Hepatocyte (in vitro differentiated cells): Measurements from ENCODE around the gene MRPS12. TPM values are rescaled to one million over a fixed set of nuclear protein-coding genes. Genes with fewer than 3 reads are reported as not detected.
"Not testable (repeated sequence)": the region's sequence is repeated elsewhere in the genome, so short reads cannot be mapped to it uniquely, and the experiment has no call there.

Experiments
- DNase-seq: peaks from one replicate; pipeline ENCODE4 v3.0.0-alpha.2; 2016; ENCODE audit warnings: low spot score
- H2AFZ ChIP-seq: fragments of 200-600 bp; sonication (generic); 2 replicates; pipeline ENCODE4 v1.6.0; 2016; ENCODE audit warnings: antibody characterized with exemption, mild to moderate bottlenecking
- H3K27ac ChIP-seq: fragments of 200-600 bp; sonication (generic); 2 replicates; pipeline ENCODE4 v1.5.1; 2016; ENCODE audit warnings: mild to moderate bottlenecking
- H3K27me3 ChIP-seq: fragments of 200-600 bp; sonication (generic); 2 replicates; pipeline ENCODE4 v1.6.1; 2016
- H3K36me3 ChIP-seq: fragments of 200-600 bp; sonication (generic); replicated peaks from 2 replicates; pipeline ENCODE4 v1.5.1; 2016; ENCODE audit warnings: low read depth; ENCODE audit not compliant: insufficient read depth
- H3K4me1 ChIP-seq: fragments of 200-600 bp; sonication (generic); 2 replicates; pipeline ENCODE4 v1.5.1; 2016; ENCODE audit warnings: mild to moderate bottlenecking, moderate library complexity; ENCODE audit not compliant: insufficient read depth
- H3K4me2 ChIP-seq: fragments of 200-600 bp; sonication (generic); 2 replicates; pipeline ENCODE4 v1.6.0; 2016
- H3K4me3 ChIP-seq: fragments of 200-600 bp; sonication (generic); 2 replicates; pipeline ENCODE4 v1.5.1; 2016; ENCODE audit warnings: mild to moderate bottlenecking
- H3K79me2 ChIP-seq: fragments of 200-600 bp; sonication (generic); 2 replicates; pipeline ENCODE4 v1.6.0; 2017; ENCODE audit warnings: mild to moderate bottlenecking
- H3K9me2 ChIP-seq: fragments of 200-600 bp; sonication (generic); replicated peaks from 2 replicates; pipeline ENCODE4 v1.6.0; 2017; ENCODE audit warnings: mild to moderate bottlenecking; ENCODE audit not compliant: insufficient read depth
- H3K9me3 ChIP-seq: fragments of 200-600 bp; sonication (generic); 2 replicates; pipeline ENCODE4 v1.5.1; 2016; ENCODE audit warnings: low read depth, mild to moderate bottlenecking
- H4K20me1 ChIP-seq: fragments of 200-600 bp; sonication (generic); 2 replicates; pipeline ENCODE4 v1.6.0; 2016; ENCODE audit warnings: mild to moderate bottlenecking; ENCODE audit not compliant: insufficient read depth, poor library complexity, severe bottlenecking
- EZH2 ChIP-seq: fragments of 200-600 bp; sonication (generic); IDR thresholded peaks from 2 replicates; pipeline ENCODE4 v1.6.1; 2016; ENCODE audit warnings: antibody characterized with exemption, mild to moderate bottlenecking, borderline replicate concordance
- EZH2phosphoT487 ChIP-seq: fragments of 200-600 bp; sonication (generic); IDR thresholded peaks from one replicate; pipeline ENCODE4 v1.6.1; 2018; ENCODE audit warnings: antibody characterized with exemption, mild to moderate bottlenecking, low read depth, moderate library complexity; ENCODE audit not compliant: unreplicated experiment, severe bottlenecking
- WGBS: methylation state at CpG from one replicate; pipeline ENCODE4 v1.1.6; 2016; ENCODE audit warnings: low lambda C conversion rate; ENCODE audit errors: missing lambda C conversion rate; 5-methylcytosine and 5-hydroxymethylcytosine counted together
- polyA plus RNA-seq: library from polyadenylated mRNA; unstranded; fragments of >200 nt; fragmentation: Nextera tagmentation; extraction: Ambion mirVana; gene quantifications from 2 replicates; pipeline ENCODE4 v1.2.1, GENCODE V29; 2016
- total RNA-seq: library from RNA; depleted of rRNA; stranded (reverse); fragments of >200 nt; gene quantifications from 2 replicates; pipeline ENCODE4 v1.2.3, GENCODE V29; 2014
- TF ChIP-seq, protein P1 (sequence below): fragments of 200-600 bp; sonication (generic); IDR thresholded peaks from 2 replicates; pipeline ENCODE4 v1.5.1; 2016; ENCODE audit warnings: antibody characterized with exemption, mild to moderate bottlenecking; ENCODE audit not compliant: poor library complexity

Gene MRPS12
- total RNA-seq (35.8 and 43.4 TPM in 2 replicates), polyA plus RNA-seq (61.1 and 66.8 TPM in 2 replicates)

- Histone ChIP-seq H3K27ac (peak within 1 kb of the TSS; percentile 88), H3K4me2 (peak within 1 kb of the TSS; percentile 89), H3K4me3 (peak within 1 kb of the TSS; percentile 41), H3K9me3 (no peaks in the 10 kb centered on the region), H3K79me2 (peaks cover 39% of the 10 kb centered on the region), H4K20me1 (no peaks in the 10 kb centered on the region), H2AFZ (peak within 1 kb of the TSS; percentile 22), H3K4me1 (peaks cover 4% of the 10 kb centered on the region), H3K36me3 (no peaks in the 10 kb centered on the region), H3K27me3 (no peaks in the 10 kb centered on the region), H3K9me2 (no peaks in the 10 kb centered on the region)
- TF ChIP-seq, protein P1, sequence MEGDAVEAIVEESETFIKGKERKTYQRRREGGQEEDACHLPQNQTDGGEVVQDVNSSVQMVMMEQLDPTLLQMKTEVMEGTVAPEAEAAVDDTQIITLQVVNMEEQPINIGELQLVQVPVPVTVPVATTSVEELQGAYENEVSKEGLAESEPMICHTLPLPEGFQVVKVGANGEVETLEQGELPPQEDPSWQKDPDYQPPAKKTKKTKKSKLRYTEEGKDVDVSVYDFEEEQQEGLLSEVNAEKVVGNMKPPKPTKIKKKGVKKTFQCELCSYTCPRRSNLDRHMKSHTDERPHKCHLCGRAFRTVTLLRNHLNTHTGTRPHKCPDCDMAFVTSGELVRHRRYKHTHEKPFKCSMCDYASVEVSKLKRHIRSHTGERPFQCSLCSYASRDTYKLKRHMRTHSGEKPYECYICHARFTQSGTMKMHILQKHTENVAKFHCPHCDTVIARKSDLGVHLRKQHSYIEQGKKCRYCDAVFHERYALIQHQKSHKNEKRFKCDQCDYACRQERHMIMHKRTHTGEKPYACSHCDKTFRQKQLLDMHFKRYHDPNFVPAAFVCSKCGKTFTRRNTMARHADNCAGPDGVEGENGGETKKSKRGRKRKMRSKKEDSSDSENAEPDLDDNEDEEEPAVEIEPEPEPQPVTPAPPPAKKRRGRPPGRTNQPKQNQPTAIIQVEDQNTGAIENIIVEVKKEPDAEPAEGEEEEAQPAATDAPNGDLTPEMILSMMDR: no peak
- TF ChIP-seq EZH2 (no peak), EZH2phosphoT487 (no peak)
- peak; percentile 99 for DNase-seq
- WGBS: 2% methylated on average over 40 of the region's 40 CpGs
Measured at GRCh38 chr19:38930776-38931520, at the start of gene MRPS12. TSS of gene MRPS12 (plus strand) at chr19:38930944. CDS start at chr19:38931295, 351 bp downstream.

- no peaks in the 10 kb centered on the region for H3K79me2 ChIP-seq
- no peak overlapping the region for H2AFZ ChIP-seq
- H3K4me3 ChIP-seq: no peak overlapping the region
- no peaks in the 10 kb centered on the region for H4K20me1 ChIP-seq
- WGBS: 93% methylated on average over 9 of the region's 9 CpGs
- peaks cover 14% of the 10 kb centered on the region for H3K4me1 ChIP-seq
- no peak for DNase-seq
- no peaks in the 10 kb centered on the region for H3K9me2 ChIP-seq
- H3K4me2 ChIP-seq: no peak overlapping the region
- no peaks in the 10 kb centered on the region for H3K27me3 ChIP-seq
- no peak overlapping the region for H3K27ac ChIP-seq
- no peaks in the 10 kb centered on the region for H3K36me3 ChIP-seq
- no peak for TF ChIP-seq EZH2
- no peak for TF ChIP-seq EZH2phosphoT487
- TF ChIP-seq, protein P1: no peak
- H3K9me3 ChIP-seq: no peaks in the 10 kb centered on the region
Measured at GRCh38 chr19:38883286-38883685, 47.5 kb upstream of the MRPS12 start.

DNA sequence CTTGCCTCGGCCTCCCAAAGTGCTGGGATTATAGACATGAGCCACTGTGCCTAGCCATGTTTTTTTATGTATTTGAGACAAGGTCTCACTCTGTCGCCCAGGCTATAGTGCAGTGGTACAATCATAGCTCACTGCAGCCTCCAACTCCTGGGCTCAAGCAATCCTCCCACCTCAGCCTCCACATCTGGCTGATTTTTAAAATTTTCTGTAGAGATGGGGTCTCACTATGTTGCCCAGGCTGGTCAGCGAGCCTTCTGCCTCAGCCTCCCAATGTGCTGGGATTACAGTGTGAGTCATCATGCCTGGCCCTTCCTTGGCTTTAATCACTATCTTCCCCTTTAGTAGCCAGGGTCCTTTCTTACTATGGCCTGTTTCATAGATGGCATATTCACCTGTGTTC, 46.1 kb upstream of the MRPS12 start:
- not testable (repeated sequence) for H2AFZ ChIP-seq, H3K36me3 ChIP-seq, H3K4me3 ChIP-seq, H3K9me3 ChIP-seq, DNase-seq, H3K4me2 ChIP-seq, H3K9me2 ChIP-seq, H4K20me1 ChIP-seq, H3K27me3 ChIP-seq, H3K27ac ChIP-seq, H3K4me1 ChIP-seq, H3K79me2 ChIP-seq
- 97% methylated on average over 3 of the region's 3 CpGs for WGBS

- Histone ChIP-seq H4K20me1 (no peaks in the 10 kb centered on the region), H3K4me3 (no peak overlapping the region), H3K27me3 (no peaks in the 10 kb centered on the region), H2AFZ (no peak overlapping the region), H3K4me2 (no peak overlapping the region), H3K4me1 (no peaks in the 10 kb centered on the region), H3K9me3 (no peaks in the 10 kb centered on the region), H3K9me2 (no peaks in the 10 kb centered on the region), H3K36me3 (no peaks in the 10 kb centered on the region), H3K27ac (no peak overlapping the region), H3K79me2 (no peaks in the 10 kb centered on the region)
- WGBS: 97% methylated on average over 17 of the region's 17 CpGs
- TF ChIP-seq EZH2 (no peak), EZH2phosphoT487 (no peak)
- TF ChIP-seq, protein P1: no peak
- no peak for DNase-seq
Measured at GRCh38 chr19:38888876-38889275, 41.9 kb upstream of the MRPS12 start.
